K562 treated with DMSO at 1 percent for 24 hours (cell line): ENCODE measurements around the gene PRSS27. TPM values are rescaled to one million over a fixed set of nuclear protein-coding genes. Genes with fewer than 3 reads are reported as not detected.

Experiments used
- total RNA-seq: library from RNA; unstranded; fragments of 300-600 nt; gene quantifications from 2 replicates; pipeline ENCODE4 v1.2.3, GENCODE V29; 2022; ENCODE audit warnings: low read depth; ENCODE audit not compliant: insufficient read depth

The PRSS27 gene
- total RNA-seq: 1.2 and 2.3 TPM in 2 replicates

DNA sequence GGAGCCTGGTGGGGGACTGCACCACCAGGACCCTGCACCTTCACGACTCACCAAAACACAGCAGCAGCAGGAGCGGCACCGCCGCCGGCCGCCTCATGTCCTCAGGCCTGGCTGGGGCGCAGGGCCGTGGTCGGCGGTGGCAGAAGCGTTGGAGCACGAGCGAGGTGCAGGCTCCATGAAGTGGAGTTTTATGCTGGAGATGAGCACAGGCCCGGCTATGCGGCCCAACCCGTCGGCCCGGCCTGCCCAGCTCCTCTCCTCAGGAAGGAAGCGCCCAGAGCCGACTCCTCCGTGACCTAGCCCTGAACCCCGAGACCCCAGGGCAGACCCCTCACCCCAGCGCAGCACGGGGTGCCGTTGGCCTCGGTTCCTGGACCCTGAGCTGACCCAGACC lies at the start of gene PRSS27:
Gene PRSS27 (minus strand): TSS at position 161 of the 394 bp plus-strand sequence. CDS start 64 bp downstream, at position 97.

DNA sequence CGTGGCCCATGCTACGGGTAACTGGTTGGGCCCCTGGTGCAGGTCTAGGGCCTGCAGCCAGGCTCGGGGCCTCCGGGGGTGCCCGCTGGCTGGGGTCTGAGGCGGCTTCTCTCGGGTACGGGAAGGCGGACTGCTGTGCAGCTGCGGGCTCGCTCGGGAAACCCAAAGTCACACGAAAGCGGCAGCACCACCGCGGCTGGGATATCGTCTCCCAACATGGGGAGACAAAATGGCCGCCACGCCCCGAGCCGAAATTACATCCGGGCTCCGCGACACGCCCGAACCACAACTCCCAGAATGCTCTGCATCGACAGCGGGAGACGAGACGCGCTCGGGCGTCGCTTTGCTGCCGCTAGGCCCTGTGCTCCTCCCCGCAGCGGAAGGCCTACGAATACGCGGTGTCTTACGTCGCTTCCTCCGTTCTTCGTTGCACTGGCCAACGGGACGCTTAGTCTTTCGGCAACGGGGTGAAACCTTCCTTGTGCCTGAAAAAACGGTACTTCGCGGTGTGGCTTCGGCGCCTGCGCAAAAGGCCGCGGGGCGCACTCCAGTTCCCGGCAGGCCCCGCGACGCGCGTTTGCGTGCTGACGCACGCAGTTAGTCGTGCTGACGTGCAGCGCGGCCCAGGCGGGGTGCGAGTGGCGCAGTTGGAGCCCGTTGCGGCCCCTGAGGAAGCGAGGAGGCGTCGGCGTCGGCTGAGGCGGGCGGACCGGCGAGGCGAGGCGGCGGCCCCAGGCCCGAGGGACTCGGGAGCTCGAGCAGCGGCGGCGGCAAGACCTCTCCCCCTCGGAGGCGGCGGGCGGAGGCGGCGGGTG lies 32.2 kb upstream of the PRSS27 start, which contains the start of gene SRRM2:
Gene SRRM2 (plus strand): TSS at position 604 of the 815 bp plus-strand sequence. CDS start 3,727 bp downstream, outside the sequence.

DNA sequence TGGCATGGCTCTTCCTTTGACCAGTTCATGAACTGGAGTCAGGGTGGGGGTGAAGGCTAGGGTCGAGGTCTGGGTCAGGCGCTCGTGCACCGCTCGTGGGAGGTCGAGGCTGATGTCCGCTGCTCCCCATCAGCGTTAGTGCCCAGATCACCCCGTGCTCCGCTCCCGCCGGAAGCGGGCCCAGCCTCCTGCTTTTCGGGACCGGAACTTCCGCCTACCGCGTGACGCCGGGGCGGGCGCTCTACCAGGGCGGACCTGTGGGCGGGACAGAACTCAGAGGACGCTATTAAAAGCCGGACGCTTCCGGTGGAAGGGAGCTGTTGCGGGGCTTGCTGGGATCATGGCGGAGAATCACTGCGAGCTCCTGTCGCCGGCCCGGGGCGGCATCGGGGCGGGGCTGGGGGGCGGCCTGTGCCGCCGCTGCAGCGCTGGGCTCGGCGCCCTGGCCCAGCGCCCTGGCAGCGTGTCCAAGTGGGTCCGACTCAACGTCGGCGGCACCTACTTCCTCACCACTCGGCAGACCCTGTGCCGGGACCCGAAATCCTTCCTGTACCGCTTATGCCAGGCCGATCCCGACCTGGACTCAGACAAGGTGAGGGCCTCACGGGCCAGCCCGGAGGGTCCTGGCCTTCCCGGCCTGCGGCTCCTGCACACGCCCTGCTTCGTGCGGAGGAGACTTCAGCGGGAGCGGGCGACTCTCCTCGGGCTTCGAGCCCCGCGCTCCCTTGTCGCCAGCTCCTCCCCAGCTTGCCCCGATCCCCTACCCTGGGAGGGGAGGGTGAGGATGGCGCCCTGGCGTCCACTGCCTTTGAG lies 37.6 kb downstream of the PRSS27 start, which contains the start of gene KCTD5:
Gene KCTD5 (plus strand): TSS at position 315 of the 813 bp plus-strand sequence. CDS start 26 bp downstream, at position 341.

Other genes starting within 250 kb of the PRSS27 start
- 0.13 and 0.32 TPM in 2 replicates for gene NTN3, start 248.9 kb downstream of the PRSS27 start, total RNA-seq
- gene TBC1D24, start 245.1 kb downstream of the PRSS27 start, total RNA-seq: 14.7 and 16.0 TPM in 2 replicates
- gene ATP6V0C, start 206.3 kb downstream of the PRSS27 start, total RNA-seq: 594 and 612 TPM in 2 replicates
- 43.8 and 48.8 TPM in 2 replicates for gene AMDHD2, start 199.9 kb downstream of the PRSS27 start, total RNA-seq
- 7.2 and 13.5 TPM in 2 replicates for gene CEMP1, start 188.8 kb downstream of the PRSS27 start, total RNA-seq
- 27.4 and 29.9 TPM in 2 replicates for gene PDPK1, start 182.2 kb downstream of the PRSS27 start, total RNA-seq
- 59.7 and 60.5 TPM in 2 replicates for gene KCTD5, start 37.7 kb downstream of the PRSS27 start, total RNA-seq
- gene SRRM2, start 32.4 kb upstream of the PRSS27 start, total RNA-seq: 256 and 287 TPM in 2 replicates
- 340 and 361 TPM in 2 replicates for gene ELOB, start 57.1 kb upstream of the PRSS27 start, total RNA-seq
- not detected in 2 replicates for gene PRSS33, start 67.3 kb upstream of the PRSS27 start, total RNA-seq
- gene PRSS41, start 78.2 kb upstream of the PRSS27 start, total RNA-seq: not detected in 2 replicates
- gene PRSS21, start 97.0 kb upstream of the PRSS27 start, total RNA-seq: 74.1 and 76.0 TPM in 2 replicates
- 0.71 and 1.5 TPM in 2 replicates for gene ZG16B, start 110.1 kb upstream of the PRSS27 start, total RNA-seq
- not detected in 2 replicates for gene PRSS22, start 137.9 kb upstream of the PRSS27 start, total RNA-seq
- gene FLYWCH2, start 163.0 kb upstream of the PRSS27 start, total RNA-seq: 107 TPM in 2 replicates
- 46.3 and 51.2 TPM in 2 replicates for gene FLYWCH1, start 191.7 kb upstream of the PRSS27 start, total RNA-seq
- 1.3 and 2.2 TPM in 2 replicates for gene KREMEN2, start 244.1 kb upstream of the PRSS27 start, total RNA-seq
- 25.2 and 30.8 TPM in 2 replicates for gene PAQR4, start 249.1 kb upstream of the PRSS27 start, total RNA-seq